HG03378 (cell line): ENCODE measurements around the gene KLF1.
A peak's percentile ranks its signal among the peaks of the same experiment; 100 is the strongest.
"Not testable (repeated sequence)": the region's sequence is repeated elsewhere in the genome, so short reads cannot be mapped to it uniquely, and the experiment has no call there.

Experiments used
- ATAC-seq: cut with Tn5 transposase; IDR thresholded peaks from one replicate; pipeline ENCODE4 v1.9.1; 2021; ENCODE audit warnings: mild to moderate bottlenecking, moderate library complexity; ENCODE audit not compliant: unreplicated experiment

KLF1 gene

GRCh38 chr19:12891553-12892021 lies 4.6 kb upstream of the KLF1 start:
- ATAC-seq: no peak

- ATAC-seq: peak; percentile 84
Measured at GRCh38 chr19:12890787-12891552, 4.0 kb upstream of the KLF1 start, which contains the start of gene GCDH. Gene GCDH (plus strand): TSS chr19:12891160. CDS start chr19:12891305, 145 bp downstream.

GRCh38 chr19:12890299-12890786 lies 3.3 kb upstream of the KLF1 start:
- ATAC-seq: not testable (repeated sequence)

GRCh38 chr19:12888006-12888603 lies 1.1 kb upstream of the KLF1 start:
- ATAC-seq: no peak

GRCh38 chr19:12886651-12886968 lies 391 bp downstream of the KLF1 start:
- no peak for ATAC-seq

GRCh38 chr19:12885749-12886650 lies 1.0 kb downstream of the KLF1 start:
- ATAC-seq: no peak

- no peak for ATAC-seq
Measured at GRCh38 chr19:12884926-12885748, 1.9 kb downstream of the KLF1 start.

GRCh38 chr19:12884627-12884925 lies 2.4 kb downstream of the KLF1 start:
- ATAC-seq: no peak

- ATAC-seq: no peak
Measured at GRCh38 chr19:12884202-12884601, 2.8 kb downstream of the KLF1 start.

DNA sequence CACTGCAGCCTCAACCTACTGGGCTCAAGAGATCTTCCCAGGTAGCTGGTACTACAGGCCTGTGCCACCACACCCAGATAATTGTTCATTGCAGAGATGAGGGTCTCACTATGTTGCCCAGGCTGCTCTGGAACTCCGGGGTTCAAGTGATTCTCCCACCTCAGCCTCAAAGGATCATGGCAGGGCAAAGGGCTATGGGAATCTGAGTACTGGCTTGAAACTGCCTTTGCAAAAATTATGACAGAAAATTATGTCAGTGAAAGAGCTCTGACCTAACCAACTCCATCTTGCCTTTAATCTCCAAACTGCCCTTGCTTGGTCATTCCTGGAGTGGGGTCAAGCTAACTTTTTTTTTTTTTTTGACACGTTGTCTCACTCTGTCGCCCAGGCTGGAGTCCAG lies 4.4 kb downstream of the KLF1 start:
- no peak for ATAC-seq

DNA sequence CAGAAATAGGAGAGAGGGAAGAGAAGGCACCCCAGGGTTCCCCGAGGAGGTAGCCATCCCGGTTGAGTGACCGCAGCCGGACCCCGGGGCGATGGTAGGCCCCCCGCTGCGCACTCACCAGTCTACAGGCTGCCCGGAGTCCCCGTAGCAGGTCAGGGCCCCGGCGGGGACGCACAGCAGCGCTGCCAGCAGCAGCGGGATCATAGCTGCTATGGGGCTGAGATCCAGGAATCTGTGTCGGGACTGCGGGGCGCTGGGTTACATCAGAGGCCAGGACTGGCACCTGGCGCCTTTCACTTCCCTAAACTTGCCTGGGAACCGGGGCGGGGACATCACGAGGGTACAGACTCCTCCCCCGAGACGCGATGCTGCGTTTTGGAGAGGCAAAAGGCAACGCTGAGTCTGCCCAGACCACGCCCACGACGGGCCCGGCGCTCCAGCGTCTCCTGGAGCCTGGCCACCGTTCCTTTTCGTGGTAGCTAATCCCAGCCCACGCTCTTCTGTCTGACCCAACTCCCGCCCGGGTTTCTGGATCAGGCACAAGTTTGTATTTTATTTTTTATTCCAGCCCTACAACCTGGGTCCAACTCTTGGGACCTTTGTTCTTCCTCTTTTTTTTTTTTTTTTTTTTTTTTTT lies 5.7 kb downstream of the KLF1 start, which contains the start of gene DNASE2:
DNASE2 (minus strand) TSS at position 278 of the 637 bp plus-strand sequence; CDS start at position 204, 74 bp downstream.
- ATAC-seq: peak; percentile 62

GRCh38 chr19:12880551-12881171 lies 6.3 kb downstream of the KLF1 start:
- ATAC-seq: peak; percentile 5

- no peak for ATAC-seq
Measured at GRCh38 chr19:12875086-12875485, 11.9 kb downstream of the KLF1 start.

- no peak for ATAC-seq
Measured at GRCh38 chr19:12873891-12874745, 12.9 kb downstream of the KLF1 start.

DNA sequence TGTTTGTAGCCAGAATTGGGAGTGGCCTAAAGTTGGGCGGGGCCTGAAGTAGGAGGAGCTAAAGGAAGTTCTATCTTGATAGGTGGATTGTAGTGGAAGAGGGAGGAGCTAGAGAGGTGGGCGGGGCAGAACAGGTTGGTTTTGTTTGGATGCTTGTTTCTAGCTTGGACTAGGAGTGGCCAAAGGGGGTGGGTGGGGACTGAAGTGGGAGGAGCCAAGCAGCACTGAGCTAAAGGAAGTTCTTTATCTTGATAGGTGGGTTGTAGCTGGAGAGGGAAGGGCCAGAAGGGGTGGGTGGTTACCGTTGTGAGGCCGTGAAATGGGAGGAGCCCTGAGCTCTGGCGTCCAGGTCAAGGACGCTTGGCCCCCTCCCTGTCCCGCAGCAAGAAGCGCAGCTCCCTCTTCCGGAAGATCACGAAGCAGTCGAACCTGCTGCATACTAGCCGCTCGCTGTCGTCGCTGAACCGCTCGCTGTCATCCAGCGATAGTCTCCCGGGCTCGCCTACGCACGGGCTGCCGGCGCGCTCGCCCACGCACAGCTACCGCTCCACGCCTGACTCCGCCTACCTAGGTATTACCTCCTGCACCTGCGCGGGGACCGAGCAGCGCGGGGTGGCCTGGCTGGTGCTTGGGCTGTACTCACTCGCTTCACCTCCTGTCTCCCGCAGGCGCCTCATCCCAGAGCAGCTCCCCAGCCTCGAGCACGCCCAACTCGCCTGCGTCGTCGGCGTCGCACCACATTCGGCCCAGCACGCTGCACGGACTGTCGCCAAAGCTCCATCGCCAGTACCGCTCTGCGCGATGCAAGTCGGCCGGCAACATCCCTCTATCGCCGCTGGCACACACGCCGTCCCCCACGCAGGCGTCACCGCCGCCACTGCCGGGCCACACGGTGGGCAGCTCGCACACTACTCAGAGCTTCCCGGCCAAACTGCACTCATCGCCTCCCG lies 13.8 kb downstream of the KLF1 start:
- ATAC-seq: no peak

GRCh38 chr19:12872255-12872654 lies 14.7 kb downstream of the KLF1 start:
- no peak for ATAC-seq

GRCh38 chr19:12871681-12872080 lies 15.3 kb downstream of the KLF1 start:
- no peak for ATAC-seq
